ENCODE measurements around the gene SCTR.

The SCTR gene

DNA sequence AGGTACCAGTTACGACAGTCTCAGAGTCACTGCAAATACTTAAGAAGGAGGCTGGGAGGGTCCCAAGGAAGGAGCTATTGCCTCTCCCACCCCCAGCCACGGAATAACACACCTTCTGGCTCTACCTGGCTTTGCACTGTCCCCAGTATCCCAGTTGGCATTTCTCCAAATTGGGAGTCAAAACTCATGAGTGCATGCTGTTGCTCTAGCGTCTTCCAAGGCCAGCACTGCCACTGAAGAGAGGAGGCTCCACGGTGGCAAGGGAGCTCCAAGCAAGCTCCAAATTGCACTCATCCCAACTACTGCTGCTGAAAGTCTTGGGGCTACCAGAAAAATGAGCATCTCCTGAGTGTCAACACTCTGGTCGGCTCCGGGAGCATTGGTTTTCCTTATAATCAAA is 1.6 kb downstream of the SCTR start:
- no peak for DNase-seq

DNA sequence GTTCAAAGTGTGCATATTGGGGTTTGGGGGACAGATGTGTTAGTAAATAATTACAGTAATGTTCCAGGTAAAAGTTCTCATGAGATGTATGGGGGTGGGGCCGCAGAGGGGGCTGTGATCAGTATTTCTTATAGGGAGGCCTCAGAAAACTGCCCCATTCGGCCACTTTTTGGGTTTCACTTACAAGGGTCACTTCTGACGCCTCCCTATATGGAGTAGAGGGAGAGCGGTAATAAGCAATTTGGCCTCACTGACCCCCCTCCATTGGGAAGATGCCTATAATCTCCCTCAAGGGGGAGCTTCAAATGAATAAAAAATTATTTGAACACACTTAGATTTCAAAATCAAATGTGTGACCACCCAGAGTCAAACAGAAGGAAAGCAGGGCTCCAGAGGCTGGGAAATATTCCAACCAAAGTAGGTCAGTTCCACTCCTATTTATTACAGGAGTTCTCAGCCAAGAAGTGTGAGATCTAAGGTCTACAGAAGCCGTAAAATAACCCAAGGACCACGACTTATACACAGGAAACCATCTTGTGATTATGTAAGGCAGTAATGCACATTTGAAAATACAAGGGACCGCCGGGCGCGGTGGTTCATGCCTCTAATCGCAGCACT is 2.7 kb downstream of the SCTR start:
- DNase-seq = no peak

GRCh38 chr2:119520696-119521432 is 3.4 kb downstream of the SCTR start:
- no peak for DNase-seq

GRCh38 chr2:119519057-119519408 is 5.2 kb downstream of the SCTR start:
- DNase-seq = no peak

DNA sequence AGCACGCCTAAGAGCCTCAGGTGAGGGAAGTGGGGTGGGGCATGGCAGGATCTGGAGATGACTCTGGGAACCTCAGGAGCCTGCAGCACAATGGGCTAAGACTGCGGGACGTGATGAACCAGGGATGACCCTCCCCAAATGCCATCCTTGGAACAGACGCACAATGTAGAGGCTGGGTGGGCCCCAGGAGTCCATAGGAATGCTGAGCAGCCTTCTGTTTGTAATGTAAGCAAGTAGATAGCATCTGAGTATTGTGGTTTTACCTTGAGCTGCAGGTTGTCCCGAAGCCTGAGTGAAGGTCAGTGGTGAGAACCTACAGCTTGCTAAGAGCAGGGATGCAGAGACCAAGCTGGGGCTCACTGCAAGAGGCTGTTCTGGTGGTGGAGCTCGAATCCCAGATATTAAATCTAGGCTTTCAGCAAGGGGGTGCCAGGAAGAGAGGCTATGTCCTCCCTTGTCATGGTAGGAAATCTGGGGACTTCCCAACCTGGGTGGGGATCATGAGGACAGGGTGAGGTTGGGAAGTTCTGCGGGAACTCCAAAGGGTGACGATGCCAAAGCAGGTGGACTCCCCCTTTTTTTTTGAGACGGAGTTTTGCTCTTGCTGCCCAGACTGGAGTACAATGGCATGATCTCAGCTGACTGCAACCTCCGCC is 5.8 kb downstream of the SCTR start:
- DNase-seq = no peak

- peak; percentile 28 for DNase-seq
These were observed 6.8 kb downstream of the SCTR start for GRCh38 chr2:119517433-119517832.

DNA sequence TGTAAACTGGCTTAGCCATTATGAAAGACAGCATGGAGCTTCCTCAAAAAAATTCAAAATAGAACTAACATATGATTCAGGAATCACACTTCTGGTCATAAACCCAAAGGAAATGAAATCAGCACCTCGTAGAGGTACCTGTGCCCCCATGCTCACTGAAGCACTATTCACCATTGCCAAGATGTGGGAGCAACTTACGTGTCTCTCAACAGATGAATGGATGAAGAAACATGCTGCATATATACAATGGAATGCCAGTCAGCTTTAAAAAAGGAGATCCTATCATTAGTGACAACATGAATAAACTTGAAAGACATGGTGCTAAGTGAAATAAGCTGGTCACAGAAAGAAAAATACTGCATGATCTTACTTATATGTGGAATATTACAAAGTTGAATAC is 8.2 kb downstream of the SCTR start:
- DNase-seq = no peak

- no peak for DNase-seq
These were observed 10.5 kb downstream of the SCTR start for GRCh38 chr2:119513832-119514231.

GRCh38 chr2:119512946-119513345 is 11.3 kb downstream of the SCTR start:
- no peak for DNase-seq

DNA sequence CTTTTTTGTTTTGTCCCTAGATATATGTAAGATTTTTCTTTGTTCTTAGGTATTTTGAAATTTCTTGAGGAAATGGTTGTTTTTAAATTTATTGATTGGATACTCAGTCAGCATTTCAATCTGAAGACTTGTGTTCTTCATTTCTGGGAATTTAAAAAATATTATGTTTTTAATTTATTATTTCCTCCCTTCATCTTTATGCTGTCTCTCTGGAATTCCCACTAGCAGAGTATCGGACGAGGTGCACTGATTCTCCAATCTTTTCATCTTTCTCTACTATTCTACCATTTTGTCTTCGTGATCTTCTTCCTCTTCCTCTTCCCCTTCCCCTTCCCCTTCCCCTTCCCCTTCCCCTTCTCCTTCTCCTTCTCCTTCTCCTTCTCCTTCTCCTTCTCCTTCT is 12.3 kb downstream of the SCTR start:
- DNase-seq = no peak

DNA sequence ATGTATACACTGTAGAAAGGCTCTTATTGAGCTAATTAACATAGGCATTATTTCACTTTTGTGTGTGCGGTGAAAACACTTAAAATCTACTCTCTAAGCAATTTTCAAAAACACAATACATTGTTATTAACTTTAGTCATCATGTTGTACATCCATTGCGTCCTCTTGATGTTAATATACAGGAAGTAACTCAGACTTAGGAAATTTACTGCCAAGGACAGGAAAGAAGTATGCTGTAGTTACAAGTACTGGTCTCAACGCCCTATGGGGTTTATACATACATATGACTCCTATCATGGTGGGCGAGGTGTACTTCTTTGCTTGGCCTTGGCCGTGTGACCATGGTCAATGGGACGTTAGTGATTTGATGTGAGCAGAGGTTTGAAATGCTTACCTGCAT is 15.5 kb downstream of the SCTR start:
- DNase-seq = no peak

DNA sequence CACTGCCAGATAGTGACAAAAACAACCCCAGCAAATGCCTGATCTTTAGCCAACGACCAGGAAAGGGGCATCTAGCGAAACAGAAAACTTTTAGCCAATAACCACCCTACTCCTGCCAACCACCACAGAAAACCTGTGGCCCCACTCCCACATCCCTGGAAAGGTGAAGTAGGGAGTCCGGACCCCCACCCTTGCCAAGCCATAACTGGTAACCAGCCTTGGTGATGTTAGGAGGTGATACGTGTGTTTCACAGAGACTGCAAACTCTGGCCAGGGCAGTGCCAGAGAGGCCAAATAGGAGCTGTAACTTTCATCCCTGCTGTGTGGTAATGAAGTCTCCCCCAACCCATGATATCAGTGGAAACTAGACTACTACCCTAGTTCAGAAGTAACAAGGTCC is 27.6 kb downstream of the SCTR start:
- no peak for DNase-seq

DNA sequence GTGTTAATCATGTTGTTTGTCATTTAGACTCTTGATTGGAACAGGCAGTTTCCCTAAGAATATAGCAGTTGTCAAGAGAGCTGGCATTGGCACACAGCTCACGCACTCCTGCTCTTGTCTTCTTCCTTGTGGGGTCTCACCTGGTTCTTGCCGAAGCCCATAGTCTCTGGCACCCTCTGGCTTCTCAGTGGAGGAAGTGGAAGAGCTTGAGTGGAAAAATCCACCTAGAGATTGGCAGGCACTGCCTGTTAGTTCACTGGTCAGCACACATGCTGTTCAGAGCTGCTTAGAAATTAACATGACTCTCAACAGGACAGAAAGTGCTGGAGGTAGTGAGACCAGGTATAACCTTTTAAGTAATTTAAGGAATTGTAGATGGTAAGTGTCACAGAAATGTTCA is 28.3 kb downstream of the SCTR start:
- DNase-seq = no peak

DNA sequence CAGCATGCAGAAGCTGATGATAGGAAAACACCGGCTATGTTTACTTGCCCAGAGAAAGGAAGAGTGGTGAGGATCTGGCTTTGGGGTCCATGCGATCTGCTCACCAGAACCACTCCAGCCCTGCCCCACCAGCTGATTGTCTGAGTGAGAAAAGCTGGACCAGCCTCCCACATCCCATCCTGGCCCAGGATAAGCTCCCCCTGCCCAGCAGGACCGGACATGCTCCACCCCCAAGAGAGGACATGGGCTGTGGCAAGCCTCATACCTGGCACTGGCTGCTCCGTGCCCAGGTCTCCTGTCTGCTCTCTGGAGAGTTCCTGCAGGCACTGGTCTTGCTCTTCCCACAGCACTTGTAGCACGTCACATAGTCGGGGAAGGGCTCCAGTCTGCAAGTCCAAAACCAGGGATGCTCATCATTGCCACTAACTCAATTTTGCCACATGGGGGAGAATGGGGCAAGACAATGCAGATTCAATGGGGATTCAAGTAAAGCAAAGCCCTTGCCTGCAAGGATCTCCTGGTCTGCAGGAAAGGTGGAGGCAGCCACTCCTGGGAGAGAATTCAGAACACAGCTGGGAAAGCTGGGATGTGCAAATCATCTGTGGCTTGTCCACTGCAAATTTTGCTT is 30.0 kb downstream of the SCTR start:
- no peak for DNase-seq

- no peak for DNase-seq
These were observed 32.3 kb downstream of the SCTR start for GRCh38 chr2:119491776-119492525.

DNA sequence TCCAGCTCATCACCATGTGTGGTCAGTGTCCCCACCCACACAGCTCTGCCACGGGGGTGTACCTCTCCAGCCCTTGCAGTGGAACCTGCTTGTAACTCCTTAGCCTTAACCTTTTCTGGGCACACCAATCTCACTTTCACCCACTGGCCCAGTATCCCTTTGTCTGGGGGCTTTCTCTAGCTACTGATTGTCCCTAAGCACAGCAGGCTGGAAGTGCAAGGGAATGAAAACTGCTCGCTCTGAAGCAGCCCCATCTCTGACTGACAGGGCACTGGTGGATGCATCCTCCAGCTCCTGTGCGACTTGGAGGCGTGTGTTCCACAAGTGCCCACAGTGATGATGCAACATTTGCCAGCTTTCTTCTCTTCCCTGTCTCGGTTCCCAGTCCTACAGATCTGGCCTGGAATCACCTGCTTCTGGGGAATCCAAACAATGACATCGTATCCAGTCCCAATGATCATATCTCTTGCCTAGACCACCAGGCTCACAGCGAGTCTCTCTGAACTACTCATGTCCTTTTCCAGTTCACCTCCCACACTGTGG is 33.6 kb downstream of the SCTR start:
- no peak for DNase-seq

DNA sequence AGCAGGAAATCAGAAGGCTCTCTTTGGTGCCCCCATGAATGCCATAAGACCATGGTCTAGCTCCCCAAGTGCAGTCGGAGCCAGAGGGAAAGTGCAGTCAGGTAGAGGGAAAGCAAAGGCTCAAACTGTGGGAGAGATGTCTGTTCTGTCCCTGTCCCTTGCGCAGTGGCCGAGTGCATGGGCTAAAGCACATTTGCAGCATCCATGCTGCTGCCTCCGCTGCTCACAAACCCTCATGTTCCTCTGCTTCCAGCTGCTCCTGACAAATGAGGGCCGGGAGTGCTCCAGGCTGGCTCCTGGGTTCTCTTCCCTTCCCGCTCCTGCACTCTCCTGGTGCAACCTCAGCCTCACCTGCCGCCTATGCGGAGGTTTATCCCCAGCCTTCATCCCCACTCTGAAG is 34.2 kb downstream of the SCTR start:
- no peak for DNase-seq

- no peak for DNase-seq
These were observed 34.9 kb downstream of the SCTR start for GRCh38 chr2:119489232-119489952.

GRCh38 chr2:119488245-119489214 is 35.8 kb downstream of the SCTR start:
- no peak for DNase-seq

DNA sequence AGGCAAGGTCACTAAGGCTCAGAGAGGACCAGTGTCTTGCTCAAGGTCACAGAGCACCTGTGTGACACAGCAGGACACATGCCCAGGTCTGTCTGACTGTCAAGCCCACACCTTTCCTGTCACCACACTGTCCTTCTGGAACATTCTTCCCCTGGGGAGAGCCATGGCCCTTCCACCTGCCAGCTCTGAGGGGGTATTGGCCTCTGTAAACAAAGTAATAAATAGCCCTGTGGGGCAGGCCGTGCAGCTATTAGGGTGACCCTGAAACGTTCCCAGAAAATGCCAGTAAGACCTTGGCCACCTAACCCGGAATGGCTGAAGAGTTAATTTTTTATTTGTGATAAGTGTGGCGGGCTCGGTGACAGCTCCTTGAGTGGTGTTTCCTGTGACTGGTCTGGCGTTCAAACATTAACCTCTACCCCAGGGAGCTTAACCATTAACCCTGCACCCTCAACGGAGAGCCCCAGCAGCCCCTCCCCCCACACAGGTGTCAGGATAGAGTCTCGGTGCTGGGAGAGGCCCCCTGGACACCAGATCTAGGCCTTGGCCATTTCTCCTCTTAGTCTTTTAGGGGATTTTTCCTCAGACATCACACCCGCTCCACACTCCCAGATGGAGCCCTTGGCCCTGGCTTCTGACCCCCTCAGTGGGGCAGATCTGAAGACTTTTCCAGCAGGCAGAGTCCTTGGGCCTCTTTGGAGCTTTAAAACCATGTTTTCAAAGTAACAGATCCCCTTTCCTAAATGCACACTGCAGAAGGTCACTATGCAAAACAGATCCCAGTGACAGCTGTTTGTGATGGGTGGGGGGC is 36.6 kb downstream of the SCTR start:
- DNase-seq = no peak

Measured in CD4-positive, alpha-beta T cell treated with Interleukin-6 for 4 hours (primary cell).